Peyer's patch (tissue), 4 donors: ENCODE measurements around the gene CSNK2B.

ENCODE experiments used
- POLR2A ChIP-seq, 2 donors: fragments of 450-650 bp; IDR thresholded peaks; one replicate each; pipeline ENCODE4 v1.5.1; 2017; ENCODE audit warnings: antibody characterized with exemption in 2 of 2, mild to moderate bottlenecking in 2 of 2, moderate library complexity in 2 of 2
- TF ChIP-seq, protein P1 (sequence below), 6 experiments: fragments of 450-650 bp in 4 of 6; fragments of 200-600 bp in 2 of 6; sonication (generic) in 1 of 6; IDR thresholded peaks; one replicate each; pipeline ENCODE4 v1.5.1; 2017 to 2019; ENCODE audit warnings: antibody characterized with exemption in 6 of 6, mild to moderate bottlenecking in 3 of 6, moderate library complexity in 1 of 6

DNA sequence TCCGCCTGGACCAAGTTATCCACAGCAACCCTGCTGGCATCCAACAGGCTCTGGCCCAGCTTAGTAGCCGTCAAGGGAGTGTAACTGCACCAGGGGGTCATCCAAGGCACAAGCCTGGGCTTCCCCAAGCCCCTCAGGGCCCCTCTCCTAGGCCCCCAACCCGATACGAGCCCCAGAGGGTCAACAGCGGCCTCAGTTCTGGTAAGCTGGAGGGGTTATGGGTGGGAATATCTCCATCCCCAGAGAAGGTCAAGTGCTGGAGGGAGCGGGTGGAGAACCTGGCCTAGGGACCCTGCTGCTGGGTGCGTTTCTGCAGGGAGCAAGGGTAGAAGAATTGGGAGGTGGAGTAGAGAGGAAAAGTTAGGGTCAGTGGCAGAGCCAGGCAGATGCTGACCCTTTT, 32.4 kb upstream of the CSNK2B start:
- TF ChIP-seq, protein P1, sequence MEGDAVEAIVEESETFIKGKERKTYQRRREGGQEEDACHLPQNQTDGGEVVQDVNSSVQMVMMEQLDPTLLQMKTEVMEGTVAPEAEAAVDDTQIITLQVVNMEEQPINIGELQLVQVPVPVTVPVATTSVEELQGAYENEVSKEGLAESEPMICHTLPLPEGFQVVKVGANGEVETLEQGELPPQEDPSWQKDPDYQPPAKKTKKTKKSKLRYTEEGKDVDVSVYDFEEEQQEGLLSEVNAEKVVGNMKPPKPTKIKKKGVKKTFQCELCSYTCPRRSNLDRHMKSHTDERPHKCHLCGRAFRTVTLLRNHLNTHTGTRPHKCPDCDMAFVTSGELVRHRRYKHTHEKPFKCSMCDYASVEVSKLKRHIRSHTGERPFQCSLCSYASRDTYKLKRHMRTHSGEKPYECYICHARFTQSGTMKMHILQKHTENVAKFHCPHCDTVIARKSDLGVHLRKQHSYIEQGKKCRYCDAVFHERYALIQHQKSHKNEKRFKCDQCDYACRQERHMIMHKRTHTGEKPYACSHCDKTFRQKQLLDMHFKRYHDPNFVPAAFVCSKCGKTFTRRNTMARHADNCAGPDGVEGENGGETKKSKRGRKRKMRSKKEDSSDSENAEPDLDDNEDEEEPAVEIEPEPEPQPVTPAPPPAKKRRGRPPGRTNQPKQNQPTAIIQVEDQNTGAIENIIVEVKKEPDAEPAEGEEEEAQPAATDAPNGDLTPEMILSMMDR (IDR thresholded peaks at IDR 0.05) = no peak
- TF ChIP-seq POLR2A (IDR thresholded peaks at IDR 0.05) = no peak
